Prostate gland (tissue), 2 donors: ENCODE results near the gene CRTC3. TPM values are rescaled to one million over a fixed set of nuclear protein-coding genes. Genes with fewer than 3 reads are reported as not detected.
A peak's percentile ranks its signal among the peaks of the same experiment; 100 is the strongest.

Experiments used
- DNase-seq: peaks from one replicate; pipeline ENCODE4 v3.0.0-alpha.2; 2019; ENCODE audit warnings: low spot score
- H3K27ac ChIP-seq, 2 donors: fragments of 200-600 bp; sonication (generic); 2 replicates each; pipeline ENCODE4 v1.5.1; 2017 to 2019
- H3K27me3 ChIP-seq: fragments of 200-600 bp; sonication (generic); replicated peaks from 2 replicates; pipeline ENCODE4 v1.5.1; 2019; ENCODE audit not compliant: insufficient read depth
- H3K36me3 ChIP-seq, 2 donors: fragments of 200-600 bp; sonication (generic); 1 replicate in 1 of 2; 2 replicates in 1 of 2; pipeline versions ENCODE4 v1.5.1 to v1.8.1; 2017 to 2019
- H3K4me1 ChIP-seq: fragments of 200-600 bp; sonication (generic); replicated peaks from 2 replicates; pipeline ENCODE4 v1.5.1; 2019
- H3K4me3 ChIP-seq, 2 donors: fragments of 200-600 bp; sonication (generic); 2 replicates each; pipeline ENCODE4 v1.5.1; 2017 to 2019
- H3K9me3 ChIP-seq: fragments of 200-600 bp; sonication (generic); 2 replicates; pipeline ENCODE4 v1.5.1; 2017
- CTCF ChIP-seq, 4 experiments: fragments of 200-600 bp in 2 of 4; fragments of 450-650 bp in 2 of 4; sonication (generic) in 2 of 4; IDR thresholded peaks; 1 replicate in 3 of 4; 2 replicates in 1 of 4; pipeline ENCODE4 v1.5.1; 2016 to 2019; ENCODE audit warnings: antibody characterized with exemption in 4 of 4, mild to moderate bottlenecking in 2 of 4, moderate library complexity in 2 of 4
- POLR2A ChIP-seq: fragments of 450-650 bp; IDR thresholded peaks from one replicate; pipeline ENCODE4 v1.6.1; 2016; ENCODE audit warnings: antibody characterized with exemption, mild to moderate bottlenecking
- POLR2AphosphoS5 ChIP-seq: sonication (generic); formaldehyde crosslinking; IDR thresholded peaks from one replicate; pipeline ENCODE4 v1.6.1; 2017; ENCODE audit warnings: antibody characterized with exemption
- whole genome bisulfite sequencing: methylation state at CpG from one replicate; pipeline ENCODE4 v1.1.5; 2018; 5-methylcytosine and 5-hydroxymethylcytosine counted together
- intact Hi-C: fragments of 100-400 bp; cut with DNase I; formaldehyde crosslinking; loops from one replicate; pipeline ENCODE4 v1.14.2; 2022
- total RNA-seq, 2 donors: library from RNA; depleted of rRNA; stranded (reverse); fragments of >200 nt; gene quantifications; one replicate each; pipeline ENCODE4 v1.1.0, GENCODE V29; 2016

The CRTC3 gene
- total RNA-seq, 2 donors from 2014 or later, result 26.6 to 87.8 TPM

- H3K4me3 ChIP-seq, result no peak overlapping the region
- 89% methylated on average over 2 of the region's 2 CpGs for WGBS
- DNase-seq, result no peak
- no peaks in the 10 kb centered on the region for H3K27me3 ChIP-seq
- H3K36me3 ChIP-seq, result peaks cover 13 to 19% of the 10 kb centered on the region in 2 donors
- TF ChIP-seq CTCF (IDR thresholded peaks at IDR 0.05), result no peak
- no peak for TF ChIP-seq POLR2A
- no peak for TF ChIP-seq POLR2AphosphoS5
- H3K9me3 ChIP-seq, result no peaks in the 10 kb centered on the region
- intact Hi-C loops, result loop anchor here (5.0 kb wide), 1 partner anchor 121 kb away; no protein-coding TSS in a partner anchor
- H3K27ac ChIP-seq, result no peak overlapping the region
- H3K4me1 ChIP-seq, result peaks cover 6% of the 10 kb centered on the region
These were observed 46.1 kb upstream of the CRTC3 start for GRCh38 chr15:90483637-90484036.

- H3K27me3 ChIP-seq, result no peaks in the 10 kb centered on the region
- intact Hi-C loops, result no loop called here
- peaks cover 6% of the 10 kb centered on the region for H3K4me1 ChIP-seq
- no peak overlapping the region for H3K27ac ChIP-seq
- WGBS, result 82% methylated on average over 8 of the region's 8 CpGs
- H3K9me3 ChIP-seq, result no peaks in the 10 kb centered on the region
- peaks cover 11 to 29% of the 10 kb centered on the region in 2 donors for H3K36me3 ChIP-seq
- DNase-seq, result no peak
- TF ChIP-seq POLR2A (no peak), CTCF (IDR thresholded peaks at IDR 0.05) (no peak), POLR2AphosphoS5 (no peak)
- no peak overlapping the region for H3K4me3 ChIP-seq
These were observed 42.5 kb upstream of the CRTC3 start for GRCh38 chr15:90487186-90487585.

DNA sequence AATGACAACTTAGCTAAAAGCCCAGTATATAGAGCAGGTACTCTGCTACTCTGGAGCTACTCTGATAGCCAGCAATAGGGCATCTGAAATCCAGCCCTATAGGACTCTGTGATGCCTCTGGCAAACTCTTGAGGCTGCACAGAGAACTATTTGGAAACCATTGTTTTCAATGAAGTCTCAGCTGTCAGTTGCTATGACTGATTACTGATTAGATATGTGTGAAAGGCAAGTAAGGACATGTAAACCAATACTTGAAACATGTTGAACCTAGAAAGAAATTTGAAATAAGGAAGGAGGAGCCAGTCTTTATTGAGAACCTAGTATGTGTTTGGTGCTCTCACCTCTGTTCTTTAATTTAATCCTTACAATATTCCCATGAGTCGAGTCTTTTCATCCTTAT lies 40.2 kb upstream of the CRTC3 start:
- WGBS, result 73% methylated on average over 1 of the region's 1 CpG
- DNase-seq, result no peak
- TF ChIP-seq CTCF (IDR thresholded peaks at IDR 0.05) (no peak), POLR2A (no peak), POLR2AphosphoS5 (no peak)

DNA sequence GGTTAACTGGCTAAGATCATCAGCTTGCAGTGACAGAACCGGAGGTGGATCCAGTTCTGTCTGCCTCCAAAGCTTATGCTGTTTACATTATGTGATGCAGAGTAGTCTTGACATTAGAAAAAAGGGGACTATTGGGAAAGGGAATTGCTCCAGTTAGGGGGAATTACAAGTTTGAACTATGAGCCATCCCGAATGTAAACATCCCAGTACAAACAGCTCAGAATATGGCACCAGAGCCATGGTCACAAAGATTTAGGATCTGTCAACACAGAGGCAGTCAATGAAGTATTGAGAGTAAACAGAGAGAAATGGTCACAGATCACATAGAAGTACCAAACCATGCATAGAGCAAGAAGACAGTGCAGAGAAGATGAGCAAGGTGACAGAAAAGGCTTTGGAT lies 39.8 kb upstream of the CRTC3 start:
- 45% methylated on average over 2 of the region's 2 CpGs for WGBS
- Histone ChIP-seq H3K4me1 (peaks cover 6% of the 10 kb centered on the region), H3K9me3 (no peaks in the 10 kb centered on the region), H3K27ac (no peak overlapping the region), H3K36me3 (peaks cover 2 to 26% of the 10 kb centered on the region in 2 donors), H3K4me3 (no peak overlapping the region), H3K27me3 (no peaks in the 10 kb centered on the region)
- intact Hi-C loops, result no loop called here
- peak; percentile 15 for DNase-seq
- TF ChIP-seq CTCF (IDR thresholded peaks at IDR 0.05), result no peak
- TF ChIP-seq POLR2AphosphoS5, result peak; percentile 65

More for the DNA sequence above, 40.2 kb upstream of the CRTC3 start:
- no peaks in the 10 kb centered on the region for H3K9me3 ChIP-seq
- H3K4me1 ChIP-seq, result peaks cover 6% of the 10 kb centered on the region
- H3K36me3 ChIP-seq, result peaks cover 2 to 30% of the 10 kb centered on the region in 2 donors
- no peak overlapping the region for H3K27ac ChIP-seq
- H3K27me3 ChIP-seq, result no peaks in the 10 kb centered on the region
- no peak overlapping the region for H3K4me3 ChIP-seq
- intact Hi-C loops, result no loop called here

DNA sequence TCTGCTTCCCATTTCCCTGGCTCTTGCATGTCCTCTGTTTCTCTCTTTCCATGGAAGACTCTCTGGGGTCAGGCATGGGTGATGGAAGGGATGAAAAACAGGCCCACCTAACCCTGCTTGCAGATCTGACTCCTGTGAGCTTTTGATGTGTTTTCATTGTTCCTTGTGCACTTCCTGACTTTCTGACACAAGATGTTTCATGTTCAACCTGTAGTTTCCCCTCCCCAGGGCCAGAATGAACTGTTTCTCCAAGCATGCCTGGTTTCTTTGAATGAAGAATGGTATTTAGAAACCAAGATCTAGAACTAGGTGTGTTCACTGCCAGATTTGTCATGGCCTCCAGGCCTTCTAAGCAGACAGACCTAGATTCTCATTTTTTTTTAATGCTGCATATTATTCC lies 36.1 kb upstream of the CRTC3 start:
- Histone ChIP-seq H3K36me3 (peaks cover 0 to 16% of the 10 kb centered on the region in 2 donors), H3K27me3 (no peaks in the 10 kb centered on the region), H3K9me3 (no peaks in the 10 kb centered on the region), H3K4me1 (peaks cover 6% of the 10 kb centered on the region), H3K27ac (no peak overlapping the region), H3K4me3 (no peak overlapping the region)
- intact Hi-C loops, result no loop called here
- TF ChIP-seq POLR2A (no peak), CTCF (IDR thresholded peaks at IDR 0.05) (no peak), POLR2AphosphoS5 (no peak)
- no peak for DNase-seq
